Measurements from ENCODE around the gene SH3GLB2. TPM values are rescaled to one million over a fixed set of nuclear protein-coding genes. Genes with fewer than 3 reads are reported as not detected.

Gene SH3GLB2
- total and polyA plus RNA-seq, 10 of the 15 experiments (the other 5 are each of a cell fraction or from before 2014, with no cell fraction given) = 0.21 to 61.3 (median 30.8) TPM

GRCh38 chr9:129069862-129070641 lies 41.9 kb upstream of the SH3GLB2 start:
- Histone ChIP-seq H3K9me3 (replicated peaks; ENCODE audit: control insufficient read depth, insufficient read depth, low read length) (no peaks in the 10 kb centered on the region), H2AFZ (ENCODE audit: control insufficient read depth, low read depth, low read length) (peak overlapping the region; percentile 71), H4K20me1 (ENCODE audit: control insufficient read depth, insufficient read depth) (no peaks in the 10 kb centered on the region), H3K36me3 (ENCODE audit: control insufficient read depth in 2 of 2, insufficient read depth in 2 of 2, low read length in 1 of 2) (no peaks in the 10 kb centered on the region; a peak in 2 of 4 replicates), H3K27me3 (replicated peaks in 1 of 2; ENCODE audit: control insufficient read depth in 2 of 2, insufficient read depth in 2 of 2, low read length in 1 of 2) (no peaks in the 10 kb centered on the region), H3K9ac (ENCODE audit: control insufficient read depth, insufficient read depth, low read length) (no peak overlapping the region), H3K4me3 (no peak overlapping the region), H3K79me2 (ENCODE audit: control insufficient read depth, insufficient read depth, low read length) (no peaks in the 10 kb centered on the region), H3K4me2 (ENCODE audit: control insufficient read depth, insufficient read depth) (no peak overlapping the region), H3K27ac (ENCODE audit: control insufficient read depth, insufficient read depth) (no peak overlapping the region), H3K4me1 (ENCODE audit: control insufficient read depth, insufficient read depth, low read length) (peaks cover 12% of the 10 kb centered on the region)
- ChIA-PET POLR2A (no interaction called here), CTCF (no interaction called here), RAD21 (ENCODE audit: unreplicated experiment) (no interaction called here), SMC1A (ENCODE audit: uncharacterized antibody, unreplicated experiment) (no interaction called here)
- FAIRE-seq (no peak), ATAC-seq (no peak), DNase-seq (ENCODE audit: low read depth, low spot score) (no peak)
- intact Hi-C loops (cut with micrococcal nuclease; ENCODE audit: unreplicated experiment) = no loop called here
- in situ Hi-C loops (cut with MboI) = no loop called here
- 89% methylated on average over 26 of the region's 26 CpGs for WGBS (ENCODE audit: insufficient coverage, insufficient replicate concordance, low lambda C conversion rate, missing lambda C conversion rate)
- no TSS peak for BruUV-seq (replicated peaks)
- TF ChIP-seq E2F8 (IDR thresholded peaks at IDR 0.05; ENCODE audit: low read depth, partially characterized antibody) (no peak), GATAD2B (conservative IDR thresholded peaks at IDR 0.05; ENCODE audit: low read depth) (no peak), TBL1XR1 (IDR thresholded peaks at IDR 0.05; ENCODE audit: low read depth, low read length) (no peak), MEF2B (IDR thresholded peaks at IDR 0.05; ENCODE audit: partially characterized antibody, poor library complexity, severe bottlenecking) (no peak), CHD1 (IDR thresholded peaks at IDR 0.05; ENCODE audit: low read depth, low read length) (no peak), MYB (IDR thresholded peaks at IDR 0.05; ENCODE audit: borderline replicate concordance, low read depth, low read length) (no peak), PAX8 (IDR thresholded peaks at IDR 0.05) (no peak), RFX5 (IDR thresholded peaks at IDR 0.05; ENCODE audit: low read depth, low read length) (no peak), SIN3A (IDR thresholded peaks at IDR 0.05; ENCODE audit: low read depth, low read length) (no peak), NFYB (IDR thresholded peaks at IDR 0.05; ENCODE audit: insufficient read depth, low read depth, low read length) (no peak), SMC3 (IDR thresholded peaks at IDR 0.05; ENCODE audit: borderline replicate concordance, low read length) (no peak), ATF3 (IDR thresholded peaks at IDR 0.05; ENCODE audit: borderline replicate concordance, extremely low read depth, low read depth, low read length) (no peak), FOS (IDR thresholded peaks at IDR 0.05; ENCODE audit: borderline replicate concordance, extremely low read depth, insufficient read length) (no peak), E4F1 (IDR thresholded peaks at IDR 0.05; ENCODE audit: borderline replicate concordance, partially characterized antibody) (no peak), KDM1A (IDR thresholded peaks at IDR 0.05; ENCODE audit: borderline replicate concordance) (no peak), KAT2A (conservative IDR thresholded peaks at IDR 0.05; ENCODE audit: control insufficient read depth, low read depth, low read length) (no peak)
